ENCODE measurements around the gene CAPN11. TPM values are rescaled to one million over a fixed set of nuclear protein-coding genes. Genes with fewer than 3 reads are reported as not detected.

The CAPN11 gene
- total RNA-seq, 1 experiment from 2014 or later = 0.28 TPM

DNA sequence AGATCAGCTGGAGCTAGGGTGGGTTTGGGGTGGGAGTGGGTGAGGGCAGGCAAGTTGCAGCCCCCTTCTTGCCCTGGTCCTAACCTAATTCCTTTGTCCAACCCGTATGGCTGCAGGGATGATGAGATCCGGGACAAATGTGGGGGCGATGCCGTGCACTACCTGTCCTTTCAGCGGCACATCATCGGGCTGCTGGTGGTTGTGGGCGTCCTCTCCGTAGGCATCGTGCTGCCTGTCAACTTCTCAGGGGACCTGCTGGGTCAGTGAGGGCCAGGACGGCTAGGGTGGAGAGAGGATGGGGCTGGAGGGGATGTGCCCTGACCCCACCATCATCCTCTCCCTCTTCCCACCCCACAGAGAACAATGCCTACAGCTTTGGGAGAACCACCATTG, 19.3 kb upstream of the CAPN11 start:
- H3K4me1 Mint-ChIP-seq = peaks cover 5 to 30% of the 10 kb centered on the region in 2 experiments; a peak in 3 of 4 replicates

More for the DNA sequence above, 19.3 kb upstream of the CAPN11 start:
- no peak overlapping the region for H2BK5ac ChIP-seq (ENCODE audit: insufficient read length, low read length)
- Mint-ChIP-seq H3K4me3 (no peak overlapping the region), H3K9me3 (no peaks in the 10 kb centered on the region), H3K27ac (no peak overlapping the region), H3K27me3 (ENCODE audit: low read depth) (no peaks in the 10 kb centered on the region), H3K36me3 (ENCODE audit: insufficient read depth in 1 of 3, low read depth in 3 of 3) (peaks cover 34 to 72% (median 56%) of the 10 kb centered on the region in 3 experiments)
- H2BK20ac ChIP-seq (ENCODE audit: low read depth, low read length, poor library complexity, severe bottlenecking) = no peak overlapping the region
- H3K9me3 ChIP-seq (ENCODE audit: control insufficient read depth, low read depth, low read length) = no peaks in the 10 kb centered on the region
- H3K4me2 ChIP-seq (ENCODE audit: insufficient read depth, insufficient read length, low read length) = no peak overlapping the region
- no peaks in the 10 kb centered on the region for H3K79me2 ChIP-seq (ENCODE audit: insufficient read depth, low read length)
- H3K27ac ChIP-seq (ENCODE audit: insufficient read length, low read depth, low read length) = no peak overlapping the region
- WGBS (ENCODE audit: extremely low coverage, insufficient read length, low lambda C conversion rate) = no CpG with 5 or more reads among the region's 10 CpGs
- no peak overlapping the region; the same call in 1 of the 2 replicates for H3K14ac ChIP-seq (ENCODE audit: insufficient read depth, low read length)
- H2AFZ ChIP-seq (ENCODE audit: low read length) = no peak overlapping the region
- no peak overlapping the region for H3T11ph ChIP-seq (ENCODE audit: low read length)
- H2BK15ac ChIP-seq (ENCODE audit: low read depth, low read length) = no peak overlapping the region
- TF ChIP-seq, protein P1, sequence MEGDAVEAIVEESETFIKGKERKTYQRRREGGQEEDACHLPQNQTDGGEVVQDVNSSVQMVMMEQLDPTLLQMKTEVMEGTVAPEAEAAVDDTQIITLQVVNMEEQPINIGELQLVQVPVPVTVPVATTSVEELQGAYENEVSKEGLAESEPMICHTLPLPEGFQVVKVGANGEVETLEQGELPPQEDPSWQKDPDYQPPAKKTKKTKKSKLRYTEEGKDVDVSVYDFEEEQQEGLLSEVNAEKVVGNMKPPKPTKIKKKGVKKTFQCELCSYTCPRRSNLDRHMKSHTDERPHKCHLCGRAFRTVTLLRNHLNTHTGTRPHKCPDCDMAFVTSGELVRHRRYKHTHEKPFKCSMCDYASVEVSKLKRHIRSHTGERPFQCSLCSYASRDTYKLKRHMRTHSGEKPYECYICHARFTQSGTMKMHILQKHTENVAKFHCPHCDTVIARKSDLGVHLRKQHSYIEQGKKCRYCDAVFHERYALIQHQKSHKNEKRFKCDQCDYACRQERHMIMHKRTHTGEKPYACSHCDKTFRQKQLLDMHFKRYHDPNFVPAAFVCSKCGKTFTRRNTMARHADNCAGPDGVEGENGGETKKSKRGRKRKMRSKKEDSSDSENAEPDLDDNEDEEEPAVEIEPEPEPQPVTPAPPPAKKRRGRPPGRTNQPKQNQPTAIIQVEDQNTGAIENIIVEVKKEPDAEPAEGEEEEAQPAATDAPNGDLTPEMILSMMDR (conservative IDR thresholded peaks at IDR 0.05) = no peak
- H4K20me1 ChIP-seq (ENCODE audit: control insufficient read depth, insufficient read depth, insufficient read length) = no peaks in the 10 kb centered on the region
- no peak overlapping the region for H4K5ac ChIP-seq (ENCODE audit: insufficient read length, low read depth, low read length)
- no peak overlapping the region for H3K4ac ChIP-seq (ENCODE audit: low read depth, low read length)
- no peaks in the 10 kb centered on the region for H3K23me2 ChIP-seq (ENCODE audit: insufficient read length, low read depth, low read length, poor library complexity, severe bottlenecking)
- H3K23ac ChIP-seq (ENCODE audit: insufficient read length, low read depth, low read length) = no peak overlapping the region
- no peak overlapping the region for H2BK12ac ChIP-seq (ENCODE audit: insufficient read length, low read depth, low read length)
- no peaks in the 10 kb centered on the region for H3K27me3 ChIP-seq (ENCODE audit: insufficient read depth, low read length)
- no peak overlapping the region for H3K56ac ChIP-seq (ENCODE audit: insufficient read length, low read depth, low read length)
- no peak overlapping the region for H2BK120ac ChIP-seq (ENCODE audit: low read depth, low read length, poor library complexity, severe bottlenecking)
- H2AK5ac ChIP-seq (ENCODE audit: insufficient read length, low read length) = no peak overlapping the region
- H3K18ac ChIP-seq (ENCODE audit: insufficient read length, low read depth, low read length) = no peak overlapping the region
- no peak overlapping the region for H4K91ac ChIP-seq (ENCODE audit: insufficient read length, low read depth, low read length)
- H3K9ac ChIP-seq (ENCODE audit: extremely low read depth, insufficient read length, low read length) = no peak overlapping the region
- H3K79me1 ChIP-seq (ENCODE audit: insufficient read depth, low read depth, low read length, poor library complexity, severe bottlenecking) = no peaks in the 10 kb centered on the region
- no peak overlapping the region for H4K8ac ChIP-seq (replicated peaks; ENCODE audit: insufficient read length, low read depth, low read length)
- H3K4me1 ChIP-seq (ENCODE audit: insufficient read depth, low read length) = no peaks in the 10 kb centered on the region
- DNase-seq = no peak

All from H9 (cell line).